H9 (cell line): Measurements from ENCODE around the gene LUZP1. TPM values are rescaled to one million over a fixed set of nuclear protein-coding genes. Genes with fewer than 3 reads are reported as not detected.

Experiments
- DNase-seq: peaks from one replicate; pipeline ENCODE4 v3.0.0-alpha.2; 2017
- H2AFZ ChIP-seq: one replicate; pipeline ENCODE4 v1.6.1; 2013; ENCODE audit warnings: mild to moderate bottlenecking, low read length, control low read depth, moderate library complexity
- H2AK5ac ChIP-seq: 2 replicates; pipeline ENCODE4 v1.6.1; 2013; ENCODE audit warnings: low read length, control low read depth, mixed read lengths; ENCODE audit not compliant: insufficient read length
- H2BK120ac ChIP-seq: one replicate; pipeline ENCODE4 v1.6.1; 2013; ENCODE audit warnings: low read depth, mild to moderate bottlenecking, low read length, control low read depth, inconsistent platforms; ENCODE audit not compliant: poor library complexity, severe bottlenecking
- H2BK12ac ChIP-seq: 2 replicates; pipeline ENCODE4 v1.6.1; 2013; ENCODE audit warnings: low read length, control low read depth, mixed read lengths, low read depth; ENCODE audit not compliant: insufficient read length
- H2BK15ac ChIP-seq: 2 replicates; pipeline ENCODE4 v1.6.1; 2013; ENCODE audit warnings: low read depth, low read length, control low read depth
- H2BK20ac ChIP-seq: one replicate; pipeline ENCODE4 v1.6.1; 2013; ENCODE audit warnings: low read depth, mild to moderate bottlenecking, low read length, control low read depth, inconsistent platforms; ENCODE audit not compliant: poor library complexity, severe bottlenecking
- H2BK5ac ChIP-seq: 2 replicates; pipeline ENCODE4 v1.6.1; 2013; ENCODE audit warnings: low read length, control low read depth, mixed read lengths; ENCODE audit not compliant: insufficient read length
- H3K14ac ChIP-seq: 2 replicates; pipeline ENCODE4 v1.6.1; 2013; ENCODE audit warnings: low read length, control low read depth; ENCODE audit not compliant: insufficient read depth
- H3K18ac ChIP-seq: 2 replicates; pipeline ENCODE4 v1.6.1; 2013; ENCODE audit warnings: low read depth, mild to moderate bottlenecking, mixed read lengths, low read length, control low read depth; ENCODE audit not compliant: insufficient read length
- H3K23ac ChIP-seq: 2 replicates; pipeline ENCODE4 v1.6.1; 2013; ENCODE audit warnings: low read length, control low read depth, mixed read lengths, low read depth; ENCODE audit not compliant: insufficient read length
- H3K23me2 ChIP-seq: 2 replicates; pipeline ENCODE4 v1.6.1; 2013; ENCODE audit warnings: low read depth, mild to moderate bottlenecking, mixed read lengths, low read length, control low read depth; ENCODE audit not compliant: insufficient read length, poor library complexity, severe bottlenecking
- H3K27ac ChIP-seq: 2 replicates; pipeline ENCODE4 v1.5.1; 2013; ENCODE audit warnings: low read length, control low read depth, mixed read lengths, low read depth; ENCODE audit not compliant: insufficient read length
- H3K27me3 ChIP-seq: 2 replicates; pipeline ENCODE4 v1.6.1; 2013; ENCODE audit warnings: low read length, control low read depth, inconsistent platforms; ENCODE audit not compliant: insufficient read depth
- H3K4ac ChIP-seq: 2 replicates; pipeline ENCODE4 v1.6.1; 2013; ENCODE audit warnings: low read depth, mild to moderate bottlenecking, control low read depth, inconsistent platforms, low read length, moderate library complexity
- H3K4me1 ChIP-seq: 2 replicates; pipeline ENCODE4 v1.6.1; 2013; ENCODE audit warnings: low read length, control low read depth, inconsistent platforms; ENCODE audit not compliant: insufficient read depth
- H3K4me2 ChIP-seq: 2 replicates; pipeline ENCODE4 v1.6.1; 2013; ENCODE audit warnings: low read length, control low read depth, mixed read lengths; ENCODE audit not compliant: insufficient read length, insufficient read depth
- H3K56ac ChIP-seq: 2 replicates; pipeline ENCODE4 v1.6.1; 2013; ENCODE audit warnings: low read depth, mild to moderate bottlenecking, mixed read lengths, low read length, control low read depth; ENCODE audit not compliant: insufficient read length
- H3K79me1 ChIP-seq: 2 replicates; pipeline ENCODE4 v1.6.1; 2013; ENCODE audit warnings: low read depth, mild to moderate bottlenecking, moderate library complexity, low read length, control low read depth, inconsistent platforms; ENCODE audit not compliant: insufficient read depth, poor library complexity, severe bottlenecking
- H3K79me2 ChIP-seq: 2 replicates; pipeline ENCODE4 v1.6.1; 2013; ENCODE audit warnings: low read length, control low read depth, inconsistent platforms; ENCODE audit not compliant: insufficient read depth
- H3K9ac ChIP-seq: 2 replicates; pipeline ENCODE4 v1.6.1; 2013; ENCODE audit warnings: low read length, control low read depth, mixed read lengths; ENCODE audit not compliant: insufficient read length; ENCODE audit errors: extremely low read depth
- H3K9me3 ChIP-seq: one replicate; pipeline ENCODE4 v1.6.1; 2013; ENCODE audit warnings: low read depth, low read length, inconsistent platforms; ENCODE audit not compliant: control insufficient read depth
- H3T11ph ChIP-seq: one replicate; pipeline ENCODE4 v1.6.1; 2013; ENCODE audit warnings: mild to moderate bottlenecking, low read length, control low read depth, inconsistent platforms
- H4K20me1 ChIP-seq: one replicate; pipeline ENCODE4 v1.6.1; 2013; ENCODE audit not compliant: control insufficient read depth, insufficient read length, insufficient read depth
- H4K5ac ChIP-seq: 2 replicates; pipeline ENCODE4 v1.6.1; 2013; ENCODE audit warnings: low read depth, mild to moderate bottlenecking, mixed read lengths, low read length, control low read depth; ENCODE audit not compliant: insufficient read length
- H4K8ac ChIP-seq: replicated peaks from 2 replicates; pipeline ENCODE4 v1.6.1; 2013; ENCODE audit warnings: low read length, control low read depth, mixed read lengths, low read depth; ENCODE audit not compliant: insufficient read length
- H4K91ac ChIP-seq: 2 replicates; pipeline ENCODE4 v1.6.1; 2013; ENCODE audit warnings: low read depth, mild to moderate bottlenecking, moderate library complexity, mixed read lengths, low read length, control low read depth; ENCODE audit not compliant: insufficient read length
- H3K27ac Mint-ChIP-seq, 3 experiments: 2 replicates in 2 of 3; 3 replicates in 1 of 3; pipeline ENCODE4 v1.8.0; 2020 to 2021; ENCODE audit warnings: mixed read lengths in 3 of 3, mild to moderate bottlenecking in 1 of 3, moderate library complexity in 1 of 3
- H3K27me3 Mint-ChIP-seq: 2 replicates; pipeline ENCODE4 v1.8.0; 2021; ENCODE audit warnings: low read depth, mild to moderate bottlenecking, moderate library complexity, mixed read lengths
- H3K36me3 Mint-ChIP-seq, 3 experiments: 2 replicates in 2 of 3; 3 replicates in 1 of 3; pipeline ENCODE4 v1.8.0; 2020 to 2021; ENCODE audit warnings: low read depth in 3 of 3, mixed read lengths in 3 of 3; ENCODE audit not compliant: insufficient read depth in 1 of 3
- H3K4me1 Mint-ChIP-seq, 2 experiments: 2 replicates each; pipeline ENCODE4 v1.8.0; 2020; ENCODE audit warnings: mixed read lengths in 2 of 2
- H3K4me3 Mint-ChIP-seq, 2 experiments: 2 replicates in 1 of 2; 3 replicates in 1 of 2; pipeline ENCODE4 v1.8.0; 2020 to 2021; ENCODE audit warnings: mild to moderate bottlenecking in 2 of 2, mixed read lengths in 2 of 2, moderate library complexity in 1 of 2
- H3K9me3 Mint-ChIP-seq, 2 experiments: 2 replicates in 1 of 2; 3 replicates in 1 of 2; pipeline ENCODE4 v1.8.0; 2020; ENCODE audit warnings: mild to moderate bottlenecking in 2 of 2, mixed read lengths in 2 of 2, moderate library complexity in 1 of 2
- CTCF ChIP-seq: fragments of 200-600 bp; sonication (generic); conservative IDR thresholded peaks from 3 replicates; pipeline ENCODE4 v1.8.0; 2021; ENCODE audit warnings: antibody characterized with exemption, mild to moderate bottlenecking
- WGBS: extraction: QIAGEN DNeasy Blood & Tissue Kit; methylation state at CpG from one replicate; pipeline ENCODE4 v1.1.7; 2013; ENCODE audit warnings: missing lambda C conversion rate, low lambda C conversion rate, mixed read lengths; ENCODE audit not compliant: insufficient read length; ENCODE audit errors: extremely low coverage; 5-methylcytosine and 5-hydroxymethylcytosine counted together
- total RNA-seq: library from RNA; stranded (reverse); gene quantifications from 2 replicates; pipeline ENCODE4 v1.2.1, GENCODE V29; 2021

LUZP1 gene
- total RNA-seq, 1 experiment from 2014 or later: 48.2 TPM

- no peak overlapping the region for H4K91ac ChIP-seq
- no peak overlapping the region for H2BK5ac ChIP-seq
- Mint-ChIP-seq H3K36me3 (peaks cover 0 to 22% (median 3%) of the 10 kb centered on the region in 3 experiments; a peak in 4 of 7 replicates), H3K4me1 (peaks cover 7 to 11% of the 10 kb centered on the region in 2 experiments), H3K4me3 (no peak overlapping the region), H3K27me3 (no peaks in the 10 kb centered on the region), H3K9me3 (no peaks in the 10 kb centered on the region), H3K27ac (no peak overlapping the region; a peak in 2 of 7 replicates)
- H4K20me1 ChIP-seq: no peaks in the 10 kb centered on the region
- no peaks in the 10 kb centered on the region for H3K23me2 ChIP-seq
- no peak overlapping the region for H3K14ac ChIP-seq
- no peak overlapping the region for H2BK12ac ChIP-seq
- H3K18ac ChIP-seq: no peak overlapping the region
- H2BK120ac ChIP-seq: no peak overlapping the region
- no peak overlapping the region for H3K23ac ChIP-seq
- no peak overlapping the region for H3K56ac ChIP-seq
- H4K8ac ChIP-seq: no peak overlapping the region
- DNase-seq: no peak
- no peak overlapping the region for H4K5ac ChIP-seq
- H3K9me3 ChIP-seq: no peaks in the 10 kb centered on the region
- no peak for TF ChIP-seq CTCF
- H2BK20ac ChIP-seq: no peak overlapping the region
- H3K79me2 ChIP-seq: peaks cover 20% of the 10 kb centered on the region; the same call in 1 of the 2 replicates
- no peak overlapping the region for H2AFZ ChIP-seq
- H3K4me1 ChIP-seq: peaks cover 3% of the 10 kb centered on the region; the same call in 1 of the 2 replicates
- H3K4me2 ChIP-seq: no peak overlapping the region
- H3K27me3 ChIP-seq: no peaks in the 10 kb centered on the region
- no peak overlapping the region for H3K27ac ChIP-seq
- no peak overlapping the region for H2BK15ac ChIP-seq
- H3T11ph ChIP-seq: no peak overlapping the region
- H3K79me1 ChIP-seq: peaks cover 7% of the 10 kb centered on the region
- H3K9ac ChIP-seq: no peak overlapping the region
- H3K4ac ChIP-seq: no peak overlapping the region
- no CpG with 5 or more reads among the region's 3 CpGs for WGBS
- H2AK5ac ChIP-seq: no peak overlapping the region
Measured at GRCh38 chr1:23044035-23044434, 124.6 kb downstream of the LUZP1 start.
